Measurements from ENCODE around the gene RXFP4. TPM values are rescaled to one million over a fixed set of nuclear protein-coding genes. Genes with fewer than 3 reads are reported as not detected.

RXFP4 gene
- total and polyA plus RNA-seq, 9 of the 15 experiments (the other 6 are each of a cell fraction or from before 2014, with no cell fraction given): 0.64 TPM; not detected in 8

DNA sequence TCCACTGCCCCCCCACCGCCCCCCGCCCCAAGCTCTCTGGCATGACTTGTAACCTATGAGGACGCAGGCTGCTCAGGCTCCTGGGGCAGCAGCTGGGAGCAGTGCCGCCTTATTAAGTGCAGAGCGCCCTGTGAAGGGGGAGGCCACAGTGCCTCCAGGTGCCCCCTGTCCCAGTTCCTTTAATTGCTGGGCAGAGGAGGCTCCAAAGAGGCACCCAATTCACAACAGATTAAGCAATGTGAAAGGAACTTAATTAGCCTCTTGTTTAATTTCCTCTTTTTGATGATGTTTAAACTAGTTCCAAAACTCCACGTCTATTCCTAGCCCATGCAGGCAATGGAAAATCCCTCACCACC, 3.0 kb downstream of the RXFP4 start:
- no peak overlapping the region for H3K27ac ChIP-seq (ENCODE audit: extremely low read depth, low read depth, low read length)
- no peak overlapping the region for H3K4me2 ChIP-seq (ENCODE audit: insufficient read depth, low read length)
- no peak for FAIRE-seq

More for the DNA sequence above, 3.0 kb downstream of the RXFP4 start:
- no peak overlapping the region for H2AFZ ChIP-seq (ENCODE audit: low read depth, low read length)
- no peaks in the 10 kb centered on the region for H3K27me3 ChIP-seq (ENCODE audit: control insufficient read depth in 2 of 2, insufficient read depth in 2 of 2, low read length in 2 of 2)
- H3K4me1 ChIP-seq (replicated peaks in 1 of 2; ENCODE audit: control insufficient read depth in 2 of 2, insufficient read depth in 2 of 2, low read length in 2 of 2): peaks cover 19 to 29% of the 10 kb centered on the region in 2 experiments
- DNase-seq (ENCODE audit: extremely low read depth in 1 of 4, low spot score in 3 of 4) (no peak), ATAC-seq (peak; percentile 2; the same call in 1 of the 3 replicates)
- 27% methylated on average over 4 of the region's 6 CpGs for WGBS (ENCODE audit: insufficient coverage, low coverage, missing lambda C conversion rate)
- TF ChIP-seq NFXL1 (CRISPR knock-in tag; IDR thresholded peaks at IDR 0.05): peak; percentile 61; the same call in 1 of the 2 replicates
- TF ChIP-seq, protein P1, sequence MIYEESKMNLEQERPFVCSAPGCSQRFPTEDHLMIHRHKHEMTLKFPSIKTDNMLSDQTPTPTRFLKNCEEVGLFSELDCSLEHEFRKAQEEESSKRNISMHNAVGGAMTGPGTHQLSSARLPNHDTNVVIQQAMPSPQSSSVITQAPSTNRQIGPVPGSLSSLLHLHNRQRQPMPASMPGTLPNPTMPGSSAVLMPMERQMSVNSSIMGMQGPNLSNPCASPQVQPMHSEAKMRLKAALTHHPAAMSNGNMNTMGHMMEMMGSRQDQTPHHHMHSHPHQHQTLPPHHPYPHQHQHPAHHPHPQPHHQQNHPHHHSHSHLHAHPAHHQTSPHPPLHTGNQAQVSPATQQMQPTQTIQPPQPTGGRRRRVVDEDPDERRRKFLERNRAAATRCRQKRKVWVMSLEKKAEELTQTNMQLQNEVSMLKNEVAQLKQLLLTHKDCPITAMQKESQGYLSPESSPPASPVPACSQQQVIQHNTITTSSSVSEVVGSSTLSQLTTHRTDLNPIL (CRISPR knock-in tag; IDR thresholded peaks at IDR 0.05): 0 out of 2 replicates have a peak, but pooled peaks have one; percentile 31
- no peak for TF ChIP-seq SMAD3 (CRISPR knock-in tag; conservative IDR thresholded peaks at IDR 0.05)
- no peak for TF ChIP-seq BRD4 (IDR thresholded peaks at IDR 0.05)
- no peak for TF ChIP-seq HOXB6 (CRISPR knock-in tag; IDR thresholded peaks at IDR 0.05; ENCODE audit: borderline replicate concordance)
- TF ChIP-seq NUFIP1 (IDR thresholded peaks at IDR 0.05; ENCODE audit: partially characterized antibody): no peak
- peak; percentile 70 for TF ChIP-seq POLR2G (IDR thresholded peaks at IDR 0.05; ENCODE audit: low read depth, low read length)
- TF ChIP-seq ETV5 (CRISPR knock-in tag; IDR thresholded peaks at IDR 0.05; ENCODE audit: low read depth): no peak
- no peak overlapping the region for H3K4me3 ChIP-seq
- peaks cover 29% of the 10 kb centered on the region; the same call in 2 of the 3 replicates for H3K36me3 ChIP-seq (ENCODE audit: control insufficient read depth, insufficient read depth, low read length)
- H4K20me1 ChIP-seq (replicated peaks; ENCODE audit: control insufficient read depth, insufficient read depth, low read length): no peaks in the 10 kb centered on the region
- ChIA-PET CTCF (ENCODE audit: low intra/inter-chr PET ratio) (no interaction called here), POLR2A (interaction anchor here (0.6 to 6.9 kb wide), 10 partner anchors 10 to 671 kb away, joined by 3 to 50 read pairs (median 4); partner anchors contain the start of genes ARHGEF2, CLK2 and KHDC4)
- no peaks in the 10 kb centered on the region for H3K9me3 ChIP-seq (replicated peaks; ENCODE audit: control insufficient read depth, insufficient read depth, low read depth, low read length)
- intact Hi-C loops (cut with micrococcal nuclease): no loop called here
- H3K79me2 ChIP-seq (ENCODE audit: control insufficient read depth, insufficient read depth, low read length): no peaks in the 10 kb centered on the region
- in situ Hi-C loops (cut with MboI): no loop called here
- H3K9ac ChIP-seq (ENCODE audit: insufficient read depth in 1 of 2, low read depth in 2 of 2, low read length in 2 of 2): no peak overlapping the region
- H3K9me1 ChIP-seq (ENCODE audit: control insufficient read depth, insufficient read depth, low read length): no peaks in the 10 kb centered on the region
- BruUV-seq (replicated peaks): no TSS peak
